HepG2 (cell line): ENCODE measurements around the gene STIMATE. TPM values are rescaled to one million over a fixed set of nuclear protein-coding genes. Genes with fewer than 3 reads are reported as not detected.

Experiments used
- DPF2 ChIP-seq: sonication (generic); formaldehyde crosslinking; IDR thresholded peaks from 2 replicates; pipeline ENCODE4 v1.4.0; 2020; ENCODE audit warnings: mild to moderate bottlenecking, low read depth, missing genetic modification reagents, borderline replicate concordance
- HHEX ChIP-seq: IDR thresholded peaks from 2 replicates; pipeline ENCODE4 v1.6.1; 2016; ENCODE audit warnings: control low read depth
- HOXA9 ChIP-seq: sonication (generic); formaldehyde crosslinking; IDR thresholded peaks from 2 replicates; pipeline ENCODE4 v1.8.1; 2022; ENCODE audit warnings: missing genetic modification reagents, mild to moderate bottlenecking, moderate library complexity, borderline replicate concordance
- KDM2A ChIP-seq: sonication (generic); formaldehyde crosslinking; IDR thresholded peaks from 2 replicates; pipeline ENCODE4 v1.4.0; 2020; ENCODE audit warnings: low read depth, missing genetic modification reagents, borderline replicate concordance
- KLF9 ChIP-seq: IDR thresholded peaks from 2 replicates; pipeline ENCODE4 v1.6.1; 2016; ENCODE audit warnings: low read depth
- MIER3 ChIP-seq: IDR thresholded peaks from 2 replicates; pipeline ENCODE4 v1.6.1; 2016; ENCODE audit warnings: missing compliant biosample characterization, borderline replicate concordance
- POGZ ChIP-seq: sonication (generic); formaldehyde crosslinking; IDR thresholded peaks from 2 replicates; pipeline ENCODE4 v1.4.0; 2020; ENCODE audit warnings: mild to moderate bottlenecking, missing genetic modification reagents
- ZMYM4 ChIP-seq: sonication (generic); formaldehyde crosslinking; IDR thresholded peaks from 2 replicates; pipeline ENCODE4 v1.8.1; 2023; ENCODE audit warnings: mild to moderate bottlenecking, missing genetic modification reagents
- ZNF451 ChIP-seq: sonication (generic); formaldehyde crosslinking; IDR thresholded peaks from 2 replicates; pipeline ENCODE4 v1.5.0; 2020; ENCODE audit warnings: mild to moderate bottlenecking, missing genetic modification reagents
- ZNF501 ChIP-seq: sonication (generic); formaldehyde crosslinking; IDR thresholded peaks from 2 replicates; pipeline ENCODE4 v1.5.1; 2020; ENCODE audit warnings: mild to moderate bottlenecking, moderate library complexity, missing genetic modification reagents
- ZNF552 ChIP-seq: sonication (generic); formaldehyde crosslinking; IDR thresholded peaks from 2 replicates; pipeline ENCODE4 v1.9.0; 2022; ENCODE audit warnings: missing genetic modification reagents, mild to moderate bottlenecking, borderline replicate concordance
- ZNF788 ChIP-seq: sonication (generic); formaldehyde crosslinking; IDR thresholded peaks from 2 replicates; pipeline ENCODE4 v1.5.0; 2020; ENCODE audit warnings: mild to moderate bottlenecking, missing genetic modification reagents, borderline replicate concordance
- polyA plus RNA-seq, 8 experiments: library from polyadenylated mRNA; depleted of rRNA in 3 of 8; stranded (reverse) in 7 of 8; unstranded in 1 of 8; fragments of >200 nt; fragmentation: Illumina TruSeq in 4 of 8; extraction: Trizol in 4 of 8; gene quantifications; 2 replicates each; pipeline versions ENCODE4 v1.2.1 to v1.2.3, GENCODE V29; 2011 to 2016; ENCODE audit warnings: low read depth in 4 of 8, missing spikeins in 1 of 8, mixed read lengths in 1 of 8; ENCODE audit not compliant: insufficient read depth in 1 of 8
- total RNA-seq, 5 experiments: library from RNA; depleted of rRNA; stranded (reverse); fragments of >200 nt; fragmentation: Illumina TruSeq; extraction: Trizol; gene quantifications; 2 replicates each; pipeline ENCODE4 v1.2.3, GENCODE V29; 2016; ENCODE audit warnings: low read depth in 1 of 5
- TF ChIP-seq, protein P1 (sequence below): sonication (generic); formaldehyde crosslinking; IDR thresholded peaks from 2 replicates; pipeline ENCODE4 v1.5.1; 2020; ENCODE audit warnings: mild to moderate bottlenecking, moderate library complexity, missing genetic modification reagents
- TF ChIP-seq, protein P2 (sequence below): sonication (generic); formaldehyde crosslinking; IDR thresholded peaks from 2 replicates; pipeline ENCODE4 v1.4.0; 2020; ENCODE audit warnings: mild to moderate bottlenecking, missing genetic modification reagents
- TF ChIP-seq, protein P3 (sequence below): IDR thresholded peaks from 2 replicates; pipeline ENCODE4 v1.6.1; 2016; ENCODE audit warnings: low read depth, borderline replicate concordance
- TF ChIP-seq, protein P4 (sequence below): sonication (generic); formaldehyde crosslinking; IDR thresholded peaks from 2 replicates; pipeline ENCODE4 v1.4.0; 2020; ENCODE audit warnings: missing genetic modification reagents, borderline replicate concordance
- TF ChIP-seq, protein P5 (sequence below): sonication (generic); formaldehyde crosslinking; IDR thresholded peaks from 2 replicates; pipeline ENCODE4 v1.5.0; 2020; ENCODE audit warnings: mild to moderate bottlenecking, missing genetic modification reagents, borderline replicate concordance
- TF ChIP-seq, protein P6 (sequence below): IDR thresholded peaks from 2 replicates; pipeline ENCODE4 v1.6.1; 2018; ENCODE audit warnings: missing genetic modification reagents, mild to moderate bottlenecking, missing compliant biosample characterization

STIMATE gene
- total and polyA plus RNA-seq, 2 of the 13 experiments (the other 11 are each of a cell fraction or from before 2014, with no cell fraction given) = 5.7 to 11.7 TPM

DNA sequence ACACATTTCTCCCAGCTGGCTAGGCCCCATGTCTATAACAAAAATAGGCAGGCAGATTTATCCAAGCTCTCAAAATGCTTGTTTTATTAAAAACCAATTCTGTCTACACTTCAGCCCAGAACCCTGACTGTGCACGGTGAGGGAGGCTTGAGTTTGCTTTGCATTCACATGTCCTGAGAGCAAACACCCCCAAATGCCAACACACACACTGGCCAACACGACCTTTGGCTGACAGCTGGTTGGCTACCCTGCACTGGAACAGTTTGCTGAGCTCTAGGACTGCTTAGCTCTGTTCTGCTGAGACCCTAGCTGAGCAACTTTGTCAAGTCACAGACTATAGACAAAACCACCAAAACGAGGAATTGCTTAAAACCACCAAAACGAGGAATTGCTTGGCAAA is 3.6 kb downstream of the STIMATE start (continued):
- TF ChIP-seq HOXA9 (no peak), KDM2A (0 out of 2 replicates have a peak, but pooled peaks have one; percentile 42), KLF9 (no peak), ZMYM4 (peak; percentile 56; the same call in 1 of the 2 replicates), DPF2 (CRISPR knock-in tag) (0 out of 2 replicates have a peak, but pooled peaks have one; percentile 18), ZNF552 (CRISPR knock-in tag) (no peak), POGZ (CRISPR knock-in tag) (0 out of 2 replicates have a peak, but pooled peaks have one; percentile 39), ZNF451 (CRISPR knock-in tag) (no peak), MIER3 (peak; percentile 25; the same call in 1 of the 2 replicates), ZNF788 (peak; percentile 74; the same call in 1 of the 2 replicates), ZNF501 (CRISPR knock-in tag) (peak; percentile 19; the same call in 1 of the 2 replicates), HHEX (no peak)
- TF ChIP-seq, protein P1, sequence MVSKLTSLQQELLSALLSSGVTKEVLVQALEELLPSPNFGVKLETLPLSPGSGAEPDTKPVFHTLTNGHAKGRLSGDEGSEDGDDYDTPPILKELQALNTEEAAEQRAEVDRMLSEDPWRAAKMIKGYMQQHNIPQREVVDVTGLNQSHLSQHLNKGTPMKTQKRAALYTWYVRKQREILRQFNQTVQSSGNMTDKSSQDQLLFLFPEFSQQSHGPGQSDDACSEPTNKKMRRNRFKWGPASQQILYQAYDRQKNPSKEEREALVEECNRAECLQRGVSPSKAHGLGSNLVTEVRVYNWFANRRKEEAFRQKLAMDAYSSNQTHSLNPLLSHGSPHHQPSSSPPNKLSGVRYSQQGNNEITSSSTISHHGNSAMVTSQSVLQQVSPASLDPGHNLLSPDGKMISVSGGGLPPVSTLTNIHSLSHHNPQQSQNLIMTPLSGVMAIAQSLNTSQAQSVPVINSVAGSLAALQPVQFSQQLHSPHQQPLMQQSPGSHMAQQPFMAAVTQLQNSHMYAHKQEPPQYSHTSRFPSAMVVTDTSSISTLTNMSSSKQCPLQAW (CRISPR knock-in tag) = peak; percentile 41; the same call in 1 of the 2 replicates
- TF ChIP-seq, protein P2, sequence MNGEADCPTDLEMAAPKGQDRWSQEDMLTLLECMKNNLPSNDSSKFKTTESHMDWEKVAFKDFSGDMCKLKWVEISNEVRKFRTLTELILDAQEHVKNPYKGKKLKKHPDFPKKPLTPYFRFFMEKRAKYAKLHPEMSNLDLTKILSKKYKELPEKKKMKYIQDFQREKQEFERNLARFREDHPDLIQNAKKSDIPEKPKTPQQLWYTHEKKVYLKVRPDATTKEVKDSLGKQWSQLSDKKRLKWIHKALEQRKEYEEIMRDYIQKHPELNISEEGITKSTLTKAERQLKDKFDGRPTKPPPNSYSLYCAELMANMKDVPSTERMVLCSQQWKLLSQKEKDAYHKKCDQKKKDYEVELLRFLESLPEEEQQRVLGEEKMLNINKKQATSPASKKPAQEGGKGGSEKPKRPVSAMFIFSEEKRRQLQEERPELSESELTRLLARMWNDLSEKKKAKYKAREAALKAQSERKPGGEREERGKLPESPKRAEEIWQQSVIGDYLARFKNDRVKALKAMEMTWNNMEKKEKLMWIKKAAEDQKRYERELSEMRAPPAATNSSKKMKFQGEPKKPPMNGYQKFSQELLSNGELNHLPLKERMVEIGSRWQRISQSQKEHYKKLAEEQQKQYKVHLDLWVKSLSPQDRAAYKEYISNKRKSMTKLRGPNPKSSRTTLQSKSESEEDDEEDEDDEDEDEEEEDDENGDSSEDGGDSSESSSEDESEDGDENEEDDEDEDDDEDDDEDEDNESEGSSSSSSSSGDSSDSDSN = 0 out of 2 replicates have a peak, but pooled peaks have one; percentile 22
- TF ChIP-seq, protein P3, sequence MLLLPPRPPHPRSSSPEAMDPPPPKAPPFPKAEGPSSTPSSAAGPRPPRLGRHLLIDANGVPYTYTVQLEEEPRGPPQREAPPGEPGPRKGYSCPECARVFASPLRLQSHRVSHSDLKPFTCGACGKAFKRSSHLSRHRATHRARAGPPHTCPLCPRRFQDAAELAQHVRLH (CRISPR knock-in tag) = peak; percentile 81; the same call in 1 of the 2 replicates
- TF ChIP-seq, protein P4, sequence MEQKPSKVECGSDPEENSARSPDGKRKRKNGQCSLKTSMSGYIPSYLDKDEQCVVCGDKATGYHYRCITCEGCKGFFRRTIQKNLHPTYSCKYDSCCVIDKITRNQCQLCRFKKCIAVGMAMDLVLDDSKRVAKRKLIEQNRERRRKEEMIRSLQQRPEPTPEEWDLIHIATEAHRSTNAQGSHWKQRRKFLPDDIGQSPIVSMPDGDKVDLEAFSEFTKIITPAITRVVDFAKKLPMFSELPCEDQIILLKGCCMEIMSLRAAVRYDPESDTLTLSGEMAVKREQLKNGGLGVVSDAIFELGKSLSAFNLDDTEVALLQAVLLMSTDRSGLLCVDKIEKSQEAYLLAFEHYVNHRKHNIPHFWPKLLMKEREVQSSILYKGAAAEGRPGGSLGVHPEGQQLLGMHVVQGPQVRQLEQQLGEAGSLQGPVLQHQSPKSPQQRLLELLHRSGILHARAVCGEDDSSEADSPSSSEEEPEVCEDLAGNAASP (CRISPR knock-in tag) = peak; percentile 13; the same call in 1 of the 2 replicates
- TF ChIP-seq, protein P5, sequence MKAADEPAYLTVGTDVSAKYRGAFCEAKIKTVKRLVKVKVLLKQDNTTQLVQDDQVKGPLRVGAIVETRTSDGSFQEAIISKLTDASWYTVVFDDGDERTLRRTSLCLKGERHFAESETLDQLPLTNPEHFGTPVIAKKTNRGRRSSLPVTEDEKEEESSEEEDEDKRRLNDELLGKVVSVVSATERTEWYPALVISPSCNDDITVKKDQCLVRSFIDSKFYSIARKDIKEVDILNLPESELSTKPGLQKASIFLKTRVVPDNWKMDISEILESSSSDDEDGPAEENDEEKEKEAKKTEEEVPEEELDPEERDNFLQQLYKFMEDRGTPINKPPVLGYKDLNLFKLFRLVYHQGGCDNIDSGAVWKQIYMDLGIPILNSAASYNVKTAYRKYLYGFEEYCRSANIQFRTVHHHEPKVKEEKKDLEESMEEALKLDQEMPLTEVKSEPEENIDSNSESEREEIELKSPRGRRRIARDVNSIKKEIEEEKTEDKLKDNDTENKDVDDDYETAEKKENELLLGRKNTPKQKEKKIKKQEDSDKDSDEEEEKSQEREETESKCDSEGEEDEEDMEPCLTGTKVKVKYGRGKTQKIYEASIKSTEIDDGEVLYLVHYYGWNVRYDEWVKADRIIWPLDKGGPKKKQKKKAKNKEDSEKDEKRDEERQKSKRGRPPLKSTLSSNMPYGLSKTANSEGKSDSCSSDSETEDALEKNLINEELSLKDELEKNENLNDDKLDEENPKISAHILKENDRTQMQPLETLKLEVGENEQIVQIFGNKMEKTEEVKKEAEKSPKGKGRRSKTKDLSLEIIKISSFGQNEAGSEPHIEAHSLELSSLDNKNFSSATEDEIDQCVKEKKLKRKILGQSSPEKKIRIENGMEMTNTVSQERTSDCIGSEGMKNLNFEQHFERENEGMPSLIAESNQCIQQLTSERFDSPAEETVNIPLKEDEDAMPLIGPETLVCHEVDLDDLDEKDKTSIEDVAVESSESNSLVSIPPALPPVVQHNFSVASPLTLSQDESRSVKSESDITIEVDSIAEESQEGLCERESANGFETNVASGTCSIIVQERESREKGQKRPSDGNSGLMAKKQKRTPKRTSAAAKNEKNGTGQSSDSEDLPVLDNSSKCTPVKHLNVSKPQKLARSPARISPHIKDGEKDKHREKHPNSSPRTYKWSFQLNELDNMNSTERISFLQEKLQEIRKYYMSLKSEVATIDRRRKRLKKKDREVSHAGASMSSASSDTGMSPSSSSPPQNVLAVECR = peak; percentile 68; the same call in 1 of the 2 replicates
- TF ChIP-seq, protein P6, sequence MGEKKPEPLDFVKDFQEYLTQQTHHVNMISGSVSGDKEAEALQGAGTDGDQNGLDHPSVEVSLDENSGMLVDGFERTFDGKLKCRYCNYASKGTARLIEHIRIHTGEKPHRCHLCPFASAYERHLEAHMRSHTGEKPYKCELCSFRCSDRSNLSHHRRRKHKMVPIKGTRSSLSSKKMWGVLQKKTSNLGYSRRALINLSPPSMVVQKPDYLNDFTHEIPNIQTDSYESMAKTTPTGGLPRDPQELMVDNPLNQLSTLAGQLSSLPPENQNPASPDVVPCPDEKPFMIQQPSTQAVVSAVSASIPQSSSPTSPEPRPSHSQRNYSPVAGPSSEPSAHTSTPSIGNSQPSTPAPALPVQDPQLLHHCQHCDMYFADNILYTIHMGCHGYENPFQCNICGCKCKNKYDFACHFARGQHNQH (CRISPR knock-in tag) = peak; percentile 74; the same call in 1 of the 2 replicates
